Activated B cell treated with CpG ODN at 0.5 μM for 24 hours (primary cell): ENCODE results near the gene CAPN1. TPM values are rescaled to one million over a fixed set of nuclear protein-coding genes. Genes with fewer than 3 reads are reported as not detected.
"Not testable (repeated sequence)": the region's sequence is repeated elsewhere in the genome, so short reads cannot be mapped to it uniquely, and the experiment has no call there.

Source experiments
- ATAC-seq: fragments of 200-7000 bp; cut with Tn5 transposase; one replicate; pipeline ENCODE4 v1.10.0; 2021; ENCODE audit warnings: low read depth, mild to moderate bottlenecking, moderate library complexity
- CTCF ChIA-PET: fragments of 350-600 bp; sonication (Branson Sonifier 250); formaldehyde crosslinking; loops from one replicate; lab custom pipeline; 2021; ENCODE audit warnings: antibody characterized with exemption; lab: Charles Lee
- POLR2A ChIA-PET: fragments of 350-600 bp; sonication (Branson Sonifier 250); formaldehyde crosslinking; loops from one replicate; lab custom pipeline; 2021; ENCODE audit warnings: antibody characterized with exemption; lab: Charles Lee
- DNase-seq: peaks from one replicate; pipeline ENCODE4 v3.0.0; 2022
- H3K27ac Mint-ChIP-seq: one replicate; pipeline ENCODE4 v1.8.0; 2020; ENCODE audit warnings: mixed read lengths
- H3K27me3 Mint-ChIP-seq: one replicate; pipeline ENCODE4 v1.8.0; 2021; ENCODE audit warnings: mixed read lengths
- H3K36me3 Mint-ChIP-seq: one replicate; pipeline ENCODE4 v1.8.0; 2021; ENCODE audit warnings: low read depth, mixed read lengths
- H3K4me1 Mint-ChIP-seq: one replicate; pipeline ENCODE4 v1.8.0; 2021; ENCODE audit warnings: mixed read lengths
- H3K4me3 Mint-ChIP-seq: one replicate; pipeline ENCODE4 v1.8.0; 2020; ENCODE audit warnings: mild to moderate bottlenecking, mixed read lengths
- H3K9me3 Mint-ChIP-seq: one replicate; pipeline ENCODE4 v1.8.0; 2020; ENCODE audit warnings: mixed read lengths
- intact Hi-C: fragments of 100-400 bp; cut with micrococcal nuclease; formaldehyde crosslinking; loops from one replicate; pipeline ENCODE4 v1.15.1; 2024
- total RNA-seq: library from RNA; stranded (reverse); gene quantifications from 2 replicates; pipeline ENCODE4 v1.2.3, GENCODE V29; 2022
- TF ChIP-seq, protein P1 (sequence below): fragments of 200-600 bp; IDR thresholded peaks from one replicate; pipeline ENCODE4 v1.8.0; 2022; ENCODE audit warnings: antibody characterized with exemption, mild to moderate bottlenecking

CAPN1 gene
- total RNA-seq, 1 donor from 2014 or later: 260 TPM

DNA sequence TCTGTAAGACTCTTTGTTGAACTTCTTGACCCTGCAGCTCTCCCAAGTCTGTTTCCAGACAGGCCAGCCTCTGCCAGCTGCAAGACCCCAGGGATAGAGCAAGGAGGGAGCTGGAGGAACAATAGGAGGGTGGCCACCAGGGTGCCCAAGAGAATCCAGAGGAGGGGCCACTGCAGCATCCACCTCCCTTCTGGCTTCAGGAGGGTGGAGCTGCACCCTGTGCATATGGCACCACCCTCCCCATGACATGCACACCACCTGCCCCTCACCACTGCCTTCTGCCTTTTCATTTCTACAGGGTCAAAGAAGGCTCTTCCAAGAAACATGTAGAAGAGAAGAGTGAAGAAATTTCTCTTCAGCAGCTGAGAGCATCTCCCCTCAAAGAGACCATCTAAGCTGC is 60.0 kb downstream of the CAPN1 start:
- POLR2A ChIA-PET: no interaction called here
- DNase-seq (no peak), ATAC-seq (no peak)
- TF ChIP-seq, protein P1, sequence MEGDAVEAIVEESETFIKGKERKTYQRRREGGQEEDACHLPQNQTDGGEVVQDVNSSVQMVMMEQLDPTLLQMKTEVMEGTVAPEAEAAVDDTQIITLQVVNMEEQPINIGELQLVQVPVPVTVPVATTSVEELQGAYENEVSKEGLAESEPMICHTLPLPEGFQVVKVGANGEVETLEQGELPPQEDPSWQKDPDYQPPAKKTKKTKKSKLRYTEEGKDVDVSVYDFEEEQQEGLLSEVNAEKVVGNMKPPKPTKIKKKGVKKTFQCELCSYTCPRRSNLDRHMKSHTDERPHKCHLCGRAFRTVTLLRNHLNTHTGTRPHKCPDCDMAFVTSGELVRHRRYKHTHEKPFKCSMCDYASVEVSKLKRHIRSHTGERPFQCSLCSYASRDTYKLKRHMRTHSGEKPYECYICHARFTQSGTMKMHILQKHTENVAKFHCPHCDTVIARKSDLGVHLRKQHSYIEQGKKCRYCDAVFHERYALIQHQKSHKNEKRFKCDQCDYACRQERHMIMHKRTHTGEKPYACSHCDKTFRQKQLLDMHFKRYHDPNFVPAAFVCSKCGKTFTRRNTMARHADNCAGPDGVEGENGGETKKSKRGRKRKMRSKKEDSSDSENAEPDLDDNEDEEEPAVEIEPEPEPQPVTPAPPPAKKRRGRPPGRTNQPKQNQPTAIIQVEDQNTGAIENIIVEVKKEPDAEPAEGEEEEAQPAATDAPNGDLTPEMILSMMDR: no peak
- Mint-ChIP-seq H3K9me3 (peaks cover 8% of the 10 kb centered on the region), H3K36me3 (no peaks in the 10 kb centered on the region), H3K27me3 (no peaks in the 10 kb centered on the region), H3K27ac (no peak overlapping the region), H3K4me3 (no peak overlapping the region), H3K4me1 (no peaks in the 10 kb centered on the region)
- intact Hi-C loops: no loop called here
- CTCF ChIA-PET: no interaction called here

DNA sequence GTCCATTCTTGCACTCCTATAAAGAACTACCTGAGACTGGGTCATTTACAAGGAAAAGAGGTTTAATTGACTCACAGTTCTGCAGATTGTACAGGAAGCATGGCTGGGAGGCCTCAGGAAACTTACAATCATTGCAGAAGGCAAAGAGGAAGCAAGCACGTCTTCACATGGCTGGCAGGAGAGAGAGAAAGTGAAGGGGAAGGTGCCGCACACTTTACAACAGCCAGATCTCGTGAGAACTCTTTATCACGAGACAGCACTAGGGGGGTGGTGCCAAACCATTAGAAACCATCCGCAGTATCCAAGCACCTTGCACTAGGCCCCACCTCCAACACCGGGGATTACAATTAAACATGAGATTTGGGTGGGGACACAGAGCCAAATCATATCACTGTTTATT is 60.7 kb downstream of the CAPN1 start:
- CTCF ChIA-PET: no interaction called here
- POLR2A ChIA-PET: no interaction called here

DNA sequence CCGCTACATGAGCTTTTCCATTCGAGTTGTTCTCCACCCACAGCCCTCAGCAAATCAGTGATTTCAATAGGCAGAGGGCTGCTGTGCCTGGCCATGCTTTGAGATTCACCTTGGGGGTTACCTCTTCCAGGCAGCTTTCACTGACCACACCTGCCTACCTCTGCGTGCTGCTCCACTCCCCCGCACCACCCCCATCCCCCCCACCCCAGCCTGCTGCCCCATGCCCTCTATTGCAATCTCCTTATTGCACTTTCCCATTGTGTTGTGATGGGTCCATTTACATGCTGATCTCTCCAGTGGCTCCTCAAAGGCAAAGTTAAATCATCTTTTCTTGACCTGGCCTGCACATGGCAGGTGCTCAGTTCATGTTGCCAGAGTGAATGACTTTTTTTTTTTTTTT is 62.1 kb downstream of the CAPN1 start:
- Mint-ChIP-seq H3K9me3 (peaks cover 8% of the 10 kb centered on the region), H3K36me3 (no peaks in the 10 kb centered on the region), H3K4me1 (no peaks in the 10 kb centered on the region), H3K4me3 (no peak overlapping the region), H3K27me3 (no peaks in the 10 kb centered on the region), H3K27ac (no peak overlapping the region)
- CTCF ChIA-PET: no interaction called here
- POLR2A ChIA-PET: interaction anchor here (0.7 kb wide), 1 partner anchor 222 kb away, joined by 9 read pairs; no protein-coding TSS in a partner anchor
- no peak for ATAC-seq
- intact Hi-C loops: no loop called here
- DNase-seq: no peak
- TF ChIP-seq, protein P1: no peak

More for the DNA sequence above, 60.7 kb downstream of the CAPN1 start:
- no peak overlapping the region for H3K27ac Mint-ChIP-seq
- ATAC-seq (no peak), DNase-seq (no peak)
- TF ChIP-seq, protein P1: no peak
- no peak overlapping the region for H3K4me3 Mint-ChIP-seq
- H3K9me3 Mint-ChIP-seq: peaks cover 8% of the 10 kb centered on the region
- intact Hi-C loops: no loop called here
- no peaks in the 10 kb centered on the region for H3K4me1 Mint-ChIP-seq
- H3K36me3 Mint-ChIP-seq: no peaks in the 10 kb centered on the region
- no peaks in the 10 kb centered on the region for H3K27me3 Mint-ChIP-seq

DNA sequence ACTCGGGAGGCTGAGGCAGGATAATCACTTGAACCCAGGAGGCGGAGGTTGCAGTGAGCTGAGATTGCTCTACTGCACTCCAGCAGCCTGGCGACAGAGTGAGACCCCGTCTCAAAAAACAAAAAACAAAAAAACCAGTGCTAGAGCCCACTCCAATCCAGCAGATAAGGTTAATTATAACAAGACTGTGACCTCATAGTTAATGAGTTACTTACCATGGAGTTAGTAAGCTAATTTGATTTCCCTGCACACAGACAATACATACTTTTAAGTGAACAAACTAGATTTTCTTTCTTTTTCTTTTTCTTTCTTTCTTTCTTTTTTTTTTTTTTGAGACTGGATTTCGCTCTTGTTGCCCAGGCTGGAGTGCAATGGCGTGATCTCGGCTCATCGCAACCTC is 63.3 kb downstream of the CAPN1 start:
- H3K27ac Mint-ChIP-seq, H3K36me3 Mint-ChIP-seq, H3K4me1 Mint-ChIP-seq, ATAC-seq, intact Hi-C loops, DNase-seq, H3K4me3 Mint-ChIP-seq, H3K27me3 Mint-ChIP-seq, H3K9me3 Mint-ChIP-seq: not testable (repeated sequence)
- ChIA-PET CTCF (interaction anchor here (1.2 kb wide), 1 partner anchor 17 kb away, joined by 3 read pairs; no protein-coding TSS in a partner anchor), POLR2A (interaction anchor here (0.6 kb wide), 3 partner anchors 113 to 602 kb away, joined by 3 to 4 read pairs (median 4); no protein-coding TSS in a partner anchor)

DNA sequence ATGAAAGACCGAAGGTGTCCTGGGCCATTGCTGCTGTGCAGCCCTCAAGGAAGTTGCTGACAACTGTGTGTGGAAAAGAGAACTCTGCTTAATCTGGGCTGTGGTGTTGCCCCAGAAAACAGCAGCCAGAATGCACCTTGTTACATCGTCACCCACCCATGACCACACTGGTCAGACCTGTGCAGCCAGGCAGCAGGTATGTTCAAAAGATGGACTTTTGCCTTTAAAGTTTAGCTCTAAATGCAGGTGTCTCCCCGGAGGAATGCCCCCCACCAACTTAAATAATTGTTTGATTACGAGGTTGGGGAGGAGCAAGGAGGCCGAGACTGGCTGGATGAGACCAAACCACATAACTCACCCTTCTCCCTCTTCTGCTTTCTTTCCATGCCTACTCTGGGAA is 64.8 kb downstream of the CAPN1 start:
- intact Hi-C loops: no loop called here
- no peak for DNase-seq
- Mint-ChIP-seq H3K9me3 (peaks cover 8% of the 10 kb centered on the region), H3K4me1 (no peaks in the 10 kb centered on the region), H3K27me3 (no peaks in the 10 kb centered on the region), H3K36me3 (no peaks in the 10 kb centered on the region), H3K27ac (no peak overlapping the region), H3K4me3 (no peak overlapping the region)
- TF ChIP-seq, protein P1: no peak
- CTCF ChIA-PET: interaction anchor here (2.3 kb wide), 1 partner anchor 21 kb away, joined by 5 read pairs; no protein-coding TSS in a partner anchor
- ATAC-seq: no peak
- POLR2A ChIA-PET: no interaction called here

DNA sequence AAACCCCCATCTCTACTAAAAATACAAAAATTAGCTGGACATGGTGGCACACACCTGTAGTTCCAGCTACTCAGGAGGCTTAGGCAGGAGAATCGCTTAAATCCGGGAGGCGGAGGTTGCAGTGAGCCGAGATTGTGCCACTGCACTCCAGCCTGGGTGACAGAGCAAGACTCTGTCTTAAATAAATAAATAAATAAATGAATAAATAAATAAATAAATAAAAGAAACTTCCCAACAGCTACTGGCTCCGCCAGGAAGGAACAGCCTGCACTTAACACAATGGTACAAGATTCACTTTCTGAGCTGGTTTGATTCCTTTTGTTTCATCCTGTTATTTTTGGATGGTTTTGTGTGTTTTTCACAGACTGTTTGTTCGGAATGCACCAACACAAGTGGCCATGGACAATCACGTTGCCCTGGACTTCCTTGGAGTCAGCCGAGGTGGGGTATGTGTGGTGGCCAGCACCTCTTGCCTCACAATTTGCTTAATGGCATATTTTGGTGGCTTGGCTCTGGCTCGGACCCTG is 66.5 kb downstream of the CAPN1 start:
- DNase-seq, H3K4me3 Mint-ChIP-seq, intact Hi-C loops, ATAC-seq, H3K4me1 Mint-ChIP-seq, H3K27ac Mint-ChIP-seq, H3K27me3 Mint-ChIP-seq, H3K36me3 Mint-ChIP-seq, H3K9me3 Mint-ChIP-seq: not testable (repeated sequence)
- ChIA-PET POLR2A (interaction anchor here (3.0 kb wide), 1 partner anchor 14 kb away, joined by 9 read pairs; the partner anchor contains the start of gene POLA2), CTCF (interaction anchor here (2.3 kb wide), 1 partner anchor 23 kb away, joined by 5 read pairs; no protein-coding TSS in a partner anchor)
